HG02571 (cell line): Measurements from ENCODE around the gene CMTR1.

Experiments
- ATAC-seq: cut with Tn5 transposase; IDR thresholded peaks from one replicate; pipeline ENCODE4 v1.9.1; 2021; ENCODE audit warnings: mild to moderate bottlenecking, moderate library complexity; ENCODE audit not compliant: unreplicated experiment

CMTR1 gene

GRCh38 chr6:37477656-37478435 lies 44.8 kb downstream of the CMTR1 start:
- ATAC-seq = no peak

- ATAC-seq = no peak
Measured at GRCh38 chr6:37478827-37479226, 45.8 kb downstream of the CMTR1 start.

GRCh38 chr6:37479266-37479854 lies 46.3 kb downstream of the CMTR1 start:
- no peak for ATAC-seq

- no peak for ATAC-seq
Measured at GRCh38 chr6:37480118-37480736, 47.2 kb downstream of the CMTR1 start.

- ATAC-seq = no peak
Measured at GRCh38 chr6:37480951-37481534, 48.0 kb downstream of the CMTR1 start.

- no peak for ATAC-seq
Measured at GRCh38 chr6:37481711-37482605, 48.9 kb downstream of the CMTR1 start.

GRCh38 chr6:37482606-37483251 lies 49.7 kb downstream of the CMTR1 start:
- no peak for ATAC-seq

GRCh38 chr6:37483252-37483901 lies 50.4 kb downstream of the CMTR1 start:
- ATAC-seq = no peak

- no peak for ATAC-seq
Measured at GRCh38 chr6:37483917-37484785, 51.1 kb downstream of the CMTR1 start.

- ATAC-seq = no peak
Measured at GRCh38 chr6:37484786-37485170, 51.8 kb downstream of the CMTR1 start.

- ATAC-seq = no peak
Measured at GRCh38 chr6:37485291-37485702, 52.3 kb downstream of the CMTR1 start.

- ATAC-seq = no peak
Measured at GRCh38 chr6:37486121-37486839, 53.3 kb downstream of the CMTR1 start.

GRCh38 chr6:37487591-37488380 lies 54.8 kb downstream of the CMTR1 start:
- no peak for ATAC-seq

GRCh38 chr6:37488476-37488875 lies 55.5 kb downstream of the CMTR1 start:
- no peak for ATAC-seq

- ATAC-seq = no peak
Measured at GRCh38 chr6:37489697-37490336, 56.8 kb downstream of the CMTR1 start.

- no peak for ATAC-seq
Measured at GRCh38 chr6:37490536-37491170, 57.6 kb downstream of the CMTR1 start.
